NCI-H1436 treated with DMSO at 0.1 percent for 48 hours (cell line): ENCODE measurements around the gene HIVEP1.
"Not testable (repeated sequence)": the region's sequence is repeated elsewhere in the genome, so short reads cannot be mapped to it uniquely, and the experiment has no call there.

Source experiments
- DNase-seq: peaks from one replicate; lab custom pipeline; 2025; lab: John Stamatoyannopoulos, UW

Gene HIVEP1

GRCh38 chr6:12088531-12088930 is 76.4 kb downstream of the HIVEP1 start:
- no peak for DNase-seq

DNA sequence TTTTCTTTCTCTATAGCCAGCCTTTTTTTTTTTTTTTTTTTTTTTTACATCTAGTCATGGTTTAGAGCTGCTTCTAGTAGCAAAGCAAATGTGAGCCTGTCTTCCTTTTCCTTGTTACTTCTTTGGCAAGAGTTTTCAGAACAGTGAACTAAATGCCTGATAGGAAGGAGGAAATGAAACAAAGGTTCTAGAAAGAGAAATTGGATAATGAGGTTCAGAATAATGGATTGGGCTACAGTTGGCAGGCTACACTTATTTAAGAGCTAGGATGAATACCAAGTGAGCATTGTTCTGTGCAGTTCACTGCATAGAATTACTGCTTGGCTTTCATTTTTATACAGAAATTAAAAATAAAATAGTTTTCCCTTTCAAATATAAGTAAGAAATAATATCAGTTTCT is 78.6 kb downstream of the HIVEP1 start:
- no peak for DNase-seq

GRCh38 chr6:12092762-12093161 is 80.7 kb downstream of the HIVEP1 start:
- no peak for DNase-seq

- DNase-seq = no peak
Observed at GRCh38 chr6:12094689-12095088, 82.6 kb downstream of the HIVEP1 start.

- no peak for DNase-seq
Observed at GRCh38 chr6:12096342-12096741, 84.2 kb downstream of the HIVEP1 start.

- DNase-seq = no peak
Observed at GRCh38 chr6:12097791-12098190, 85.7 kb downstream of the HIVEP1 start.

GRCh38 chr6:12099623-12100338 is 87.7 kb downstream of the HIVEP1 start:
- no peak for DNase-seq

- no peak for DNase-seq
Observed at GRCh38 chr6:12101048-12101447, 88.9 kb downstream of the HIVEP1 start.

DNA sequence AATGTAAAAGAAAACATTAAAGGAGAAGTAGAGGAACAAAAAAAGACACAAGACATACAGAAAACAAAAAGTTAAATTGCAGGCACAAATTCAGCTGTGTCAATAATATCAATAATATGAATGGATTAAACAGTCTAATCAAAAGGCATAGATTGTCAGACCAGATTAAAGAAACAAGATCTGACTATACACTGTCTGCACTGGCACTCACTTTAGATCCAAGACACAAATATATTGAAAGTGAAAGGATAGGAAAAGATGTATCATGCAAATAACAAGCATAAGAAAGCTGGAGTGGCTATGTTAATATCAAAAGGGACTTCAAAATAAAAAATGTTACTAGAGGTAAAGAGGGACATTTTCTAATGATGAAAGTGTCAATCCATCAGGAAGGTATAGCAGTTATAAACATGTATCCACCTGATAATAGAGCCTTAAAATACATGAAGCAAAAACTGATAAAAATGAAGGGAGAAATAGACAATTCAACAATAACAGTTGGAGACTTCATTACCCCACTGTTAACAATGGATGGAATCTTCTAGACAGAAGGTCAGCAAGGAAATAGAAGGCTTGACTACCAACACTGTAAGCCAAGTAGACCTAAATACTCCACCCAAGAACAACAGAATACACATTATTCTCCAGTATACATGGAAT is 89.7 kb downstream of the HIVEP1 start:
- no peak for DNase-seq

GRCh38 chr6:12102350-12102749 is 90.2 kb downstream of the HIVEP1 start:
- no peak for DNase-seq

GRCh38 chr6:12103158-12103557 is 91.0 kb downstream of the HIVEP1 start:
- no peak for DNase-seq

DNA sequence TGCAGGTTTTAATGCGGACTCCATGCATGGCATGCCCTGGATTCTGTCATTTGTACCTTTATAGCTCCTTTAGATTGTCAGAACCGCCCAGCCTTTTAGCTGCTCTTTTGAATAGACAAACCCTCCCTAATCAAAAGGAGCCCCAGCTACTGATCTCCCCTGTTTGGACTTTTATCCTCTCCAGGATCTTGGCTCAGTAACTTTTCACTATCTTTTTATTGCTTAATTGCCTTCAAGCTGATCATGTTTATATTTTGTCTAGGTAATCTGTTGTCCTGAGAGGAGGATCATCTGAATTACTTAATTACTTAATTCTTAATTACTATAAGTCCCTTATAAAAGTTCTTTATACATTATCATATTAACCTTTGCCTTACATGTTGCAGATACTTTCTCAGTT is 93.2 kb downstream of the HIVEP1 start:
- no peak for DNase-seq

GRCh38 chr6:12108376-12108775 is 96.3 kb downstream of the HIVEP1 start:
- not testable (repeated sequence) for DNase-seq

- DNase-seq = no peak
Observed at GRCh38 chr6:12110523-12111362, 98.6 kb downstream of the HIVEP1 start.

- DNase-seq = no peak
Observed at GRCh38 chr6:12111363-12111670, 99.2 kb downstream of the HIVEP1 start.

DNA sequence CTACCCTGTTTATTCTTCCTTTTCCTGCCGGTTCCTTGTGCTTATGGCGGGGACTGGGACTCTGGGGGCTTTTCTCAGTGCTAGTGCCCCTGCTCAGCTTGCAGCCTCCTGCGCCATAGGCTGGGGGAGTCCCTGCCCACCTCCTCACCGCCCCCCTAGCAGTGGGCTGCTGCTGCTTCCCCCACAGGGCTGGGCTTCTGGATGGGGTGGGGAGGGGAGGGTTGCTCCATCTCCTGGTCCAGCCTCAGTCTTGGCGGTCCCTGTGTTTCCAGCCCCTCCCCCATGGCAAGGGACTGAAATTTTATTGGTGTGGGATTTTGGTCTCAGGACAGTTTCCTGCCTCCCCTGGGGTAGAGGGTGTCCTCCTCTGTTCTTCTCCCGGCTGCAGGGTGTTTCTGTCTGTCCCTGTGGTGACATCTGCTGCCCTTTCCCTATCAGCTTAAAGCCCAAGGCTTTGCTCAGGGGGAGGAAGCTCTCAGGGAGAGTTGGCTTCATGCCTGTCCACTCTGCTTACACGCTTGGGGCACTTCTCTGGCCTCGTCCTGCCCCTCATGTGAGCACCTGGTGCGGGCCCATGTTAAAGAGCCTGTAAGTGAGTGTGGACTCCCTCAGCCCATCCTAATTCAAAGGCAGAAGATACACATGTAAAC is 100.6 kb downstream of the HIVEP1 start:
- no peak for DNase-seq

DNA sequence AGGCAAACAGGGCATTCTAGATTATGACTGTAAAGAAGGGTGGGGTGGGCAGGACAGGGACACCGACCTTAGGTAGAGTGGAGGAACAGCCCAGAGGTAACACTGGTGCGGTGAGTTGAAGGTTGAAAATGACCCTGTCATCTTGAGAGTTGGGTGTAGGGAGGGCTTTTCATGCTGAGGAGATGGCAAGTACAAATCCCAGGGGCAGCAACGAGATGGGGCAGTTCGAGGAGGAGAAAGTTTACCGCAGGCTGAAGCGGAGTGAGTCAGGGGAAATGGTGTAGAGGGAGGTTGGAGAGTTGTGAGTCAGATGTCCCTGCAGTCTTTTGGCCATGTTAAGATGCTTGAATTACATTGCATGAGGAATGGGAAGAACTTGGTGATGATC is 101.1 kb downstream of the HIVEP1 start:
- no peak for DNase-seq

- no peak for DNase-seq
Observed at GRCh38 chr6:12114055-12114503, 102.0 kb downstream of the HIVEP1 start.

DNA sequence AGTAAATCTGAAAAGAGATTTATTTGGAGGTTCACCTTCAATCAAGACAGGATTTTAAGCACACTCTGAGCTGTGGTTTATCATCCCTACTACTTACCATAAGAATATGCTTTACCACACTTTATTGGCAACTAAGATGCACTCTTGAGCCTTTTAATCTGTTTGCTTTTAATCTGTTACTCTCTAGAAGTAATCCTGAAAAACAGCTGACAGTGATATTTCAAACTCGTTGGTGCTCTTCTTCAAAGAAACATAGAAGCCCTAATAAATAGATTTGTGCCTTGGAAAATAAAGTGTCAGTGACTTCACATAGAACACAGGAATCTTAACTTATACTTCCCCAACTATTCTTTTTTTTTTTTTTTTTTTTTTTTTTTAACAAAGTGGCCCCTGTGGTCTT is 102.9 kb downstream of the HIVEP1 start:
- no peak for DNase-seq

GRCh38 chr6:12115492-12115891 is 103.4 kb downstream of the HIVEP1 start:
- no peak for DNase-seq

DNA sequence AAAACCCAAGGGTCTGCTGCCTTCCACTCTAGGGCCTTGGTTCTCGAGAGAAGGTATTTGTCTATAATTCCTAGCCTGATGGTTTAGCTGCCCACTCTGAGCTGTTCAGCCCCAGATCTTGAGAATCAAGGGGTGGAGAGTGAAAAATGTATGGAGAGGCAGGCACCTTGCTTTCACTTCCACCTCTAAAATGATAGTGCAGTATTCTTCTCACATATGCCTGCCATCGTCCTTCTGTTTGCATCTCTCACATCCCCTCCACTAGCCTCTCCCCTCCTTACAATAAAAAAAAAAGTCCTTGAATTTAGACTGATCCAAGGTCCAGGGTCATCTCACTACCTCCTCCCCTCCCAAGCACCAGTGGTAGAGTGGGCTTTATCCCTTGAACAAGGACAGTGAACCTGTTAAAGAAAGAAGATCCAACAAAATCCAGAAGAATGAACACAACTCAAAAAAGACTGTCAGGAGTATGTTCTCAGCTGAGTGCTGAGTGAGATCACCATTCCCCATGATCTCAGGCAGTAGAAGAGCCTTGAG is 104.2 kb downstream of the HIVEP1 start:
- no peak for DNase-seq

DNA sequence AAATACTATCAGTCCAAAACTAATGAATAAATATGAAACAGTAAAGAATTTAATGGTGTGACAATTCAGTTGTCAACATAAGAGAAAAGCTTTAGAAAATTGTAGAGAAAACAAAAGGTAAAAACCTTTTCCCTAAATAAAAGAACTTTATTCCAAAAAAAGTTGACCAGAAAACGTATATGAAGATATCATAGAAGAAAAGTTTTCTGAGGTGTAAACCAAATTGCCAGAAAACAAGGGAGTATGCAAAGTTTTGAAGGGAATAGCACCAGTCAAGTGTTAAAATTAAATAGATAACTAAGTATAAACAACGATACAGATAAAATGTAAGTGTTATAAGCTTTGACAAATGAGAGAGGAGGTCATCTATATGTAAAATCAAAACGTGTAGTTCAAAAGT is 104.9 kb downstream of the HIVEP1 start:
- DNase-seq = no peak
